Activated CD4-positive, CD25-positive, alpha-beta regulatory T cell treated with anti-CD3 and anti-CD28 coated beads, Interleukin-2, amount 50 U/mL, for 72 hours (primary cell): Measurements from ENCODE around the gene MRPL32.

ENCODE experiments used
- DNase-seq: peaks from one replicate; pipeline ENCODE4 v3.0.0; 2021

The MRPL32 gene

DNA sequence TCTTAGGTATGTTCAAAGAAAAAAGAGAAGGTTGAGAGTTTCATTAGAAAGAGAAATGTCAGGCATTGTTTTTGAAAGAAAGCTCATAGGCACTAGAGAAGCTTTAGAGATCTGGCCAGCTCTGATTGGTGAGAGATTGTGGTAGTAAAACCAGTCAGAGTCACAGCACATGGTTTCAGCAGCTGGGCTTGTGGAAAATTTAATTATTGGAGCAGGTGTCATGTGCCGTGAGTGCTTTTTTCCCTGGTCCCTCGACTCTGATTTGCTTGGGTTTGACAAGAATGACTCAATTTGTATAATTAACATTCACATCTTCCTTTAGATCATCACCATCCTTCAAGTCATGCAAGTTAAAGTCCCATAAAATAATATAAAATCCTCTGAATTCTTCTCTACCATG, 35.2 kb downstream of the MRPL32 start:
- DNase-seq, result no peak

DNA sequence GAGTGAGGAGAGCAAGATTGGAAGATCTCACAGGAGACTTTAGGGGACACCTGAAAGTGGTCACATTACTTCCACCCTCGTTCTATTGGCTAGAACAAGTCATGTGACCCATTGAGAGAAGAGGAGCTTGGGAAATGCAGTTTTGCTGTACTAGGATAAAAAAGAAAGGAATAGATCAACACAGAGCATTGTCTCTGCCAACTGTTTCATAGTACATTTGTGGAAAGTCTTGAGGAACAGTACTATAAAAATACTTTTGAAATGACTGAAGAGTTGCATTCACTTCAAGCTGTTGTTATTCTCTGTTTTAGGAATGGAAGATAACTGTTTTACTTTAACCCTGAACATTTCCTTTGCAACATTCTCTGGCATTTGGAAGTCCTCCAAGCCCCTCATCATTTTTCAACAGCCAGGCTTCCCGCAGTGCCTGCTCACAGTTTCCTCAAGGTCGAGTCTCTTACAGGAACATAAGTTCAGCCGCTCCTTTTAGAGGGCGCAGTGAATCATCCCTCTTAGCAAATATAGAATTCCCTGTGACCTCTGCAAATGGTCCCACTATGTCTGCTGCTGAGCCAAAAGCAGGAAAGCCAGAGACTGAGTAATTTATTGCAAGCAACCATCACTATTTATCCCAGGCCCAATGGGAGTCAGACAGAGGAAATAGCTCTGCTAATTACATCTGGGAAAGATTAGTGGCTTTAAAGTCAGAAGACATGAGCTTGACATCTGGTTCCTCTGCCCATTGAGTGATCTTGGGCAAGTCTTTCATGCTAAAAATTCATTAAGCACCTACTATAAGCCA, 40.7 kb downstream of the MRPL32 start:
- DNase-seq, result no peak

GRCh38 chr7:42976371-42976770, 44.2 kb downstream of the MRPL32 start:
- DNase-seq, result no peak

- DNase-seq, result no peak
Observed at GRCh38 chr7:42978496-42978895, 46.3 kb downstream of the MRPL32 start.

DNA sequence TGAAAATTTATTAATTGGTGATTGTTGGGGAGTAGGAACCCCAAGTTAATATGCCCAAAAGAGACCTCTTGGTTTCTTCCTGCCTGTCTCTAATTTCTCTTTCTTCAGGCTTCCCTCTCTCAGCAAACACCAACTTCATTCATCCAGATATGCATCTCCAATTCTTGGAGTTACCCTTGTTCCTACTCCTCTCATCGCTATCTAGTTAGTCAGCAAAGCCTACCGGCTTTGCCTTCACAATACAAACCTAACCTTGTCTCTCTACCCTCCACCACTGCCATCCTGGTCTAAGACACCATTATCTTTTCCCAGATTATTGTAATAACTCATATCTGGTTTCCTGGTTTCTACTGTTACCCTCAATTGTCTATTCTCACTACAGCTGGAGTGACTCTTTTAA, 47.9 kb downstream of the MRPL32 start:
- no peak for DNase-seq

DNA sequence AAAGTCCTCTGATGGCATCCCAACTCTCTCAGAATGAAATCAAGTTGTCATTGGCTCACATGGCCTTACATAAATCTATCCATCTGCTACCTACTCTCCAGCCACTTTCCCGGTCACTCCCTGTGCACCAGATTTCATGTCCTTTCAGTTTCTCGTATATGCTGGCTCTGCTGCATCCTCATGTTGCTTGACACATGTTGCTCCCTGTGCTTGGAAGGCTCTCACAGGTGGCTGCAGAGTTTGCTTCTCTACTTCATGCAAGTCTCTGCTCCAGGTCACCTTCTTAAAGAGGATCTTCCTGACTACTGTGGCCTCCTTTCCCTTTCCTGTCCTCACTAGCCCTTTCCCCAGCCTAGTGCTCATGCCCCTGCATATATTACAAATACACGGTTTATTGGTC, 48.3 kb downstream of the MRPL32 start:
- DNase-seq, result no peak

- DNase-seq, result no peak
Observed at GRCh38 chr7:42981601-42982000, 49.4 kb downstream of the MRPL32 start.

- no peak for DNase-seq
Observed at GRCh38 chr7:42982604-42983115, 50.5 kb downstream of the MRPL32 start.

- no peak for DNase-seq
Observed at GRCh38 chr7:42984137-42984536, 52.0 kb downstream of the MRPL32 start.

GRCh38 chr7:42986213-42986612, 54.0 kb downstream of the MRPL32 start:
- DNase-seq, result no peak

- DNase-seq, result no peak
Observed at GRCh38 chr7:42986781-42987248, 54.6 kb downstream of the MRPL32 start.
